Upper lobe of left lung (tissue), 6 donors: ENCODE data around the gene MPDZ. TPM values are rescaled to one million over a fixed set of nuclear protein-coding genes. Genes with fewer than 3 reads are reported as not detected.

Experiments
- ATAC-seq, 2 donors: fragments of 200-7000 bp; cut with Tn5 transposase; one replicate each; pipeline ENCODE4 v1.9.1; 2022; ENCODE audit warnings: mild to moderate bottlenecking in 2 of 2, moderate library complexity in 2 of 2; ENCODE audit not compliant: low FRiP score in 2 of 2
- DNase-seq, 2 donors: peaks; one replicate each; pipeline ENCODE4 v3.0.0-alpha.2; 2019 to 2020
- H3K27ac ChIP-seq, 4 donors: fragments of 200-600 bp; sonication (generic); one replicate each; pipeline ENCODE4 v1.5.1; 2016 to 2019
- H3K27me3 ChIP-seq, 4 donors: fragments of 200-600 bp; sonication (generic); one replicate each; pipeline ENCODE4 v1.5.1; 2017 to 2019
- H3K36me3 ChIP-seq, 4 donors: fragments of 200-600 bp; sonication (generic); one replicate each; pipeline ENCODE4 v1.5.1; 2016 to 2019
- H3K4me1 ChIP-seq, 4 donors: fragments of 200-600 bp; sonication (generic); one replicate each; pipeline ENCODE4 v1.5.1; 2018 to 2019
- H3K4me3 ChIP-seq, 4 donors: fragments of 200-600 bp; sonication (generic); one replicate each; pipeline ENCODE4 v1.5.1; 2017 to 2019; ENCODE audit warnings: mild to moderate bottlenecking in 2 of 4, moderate library complexity in 1 of 4
- H3K9me3 ChIP-seq, 4 donors: fragments of 200-600 bp; sonication (generic); one replicate each; pipeline ENCODE4 v1.5.1; 2018 to 2019
- CTCF ChIP-seq, 6 experiments: fragments of 450-650 bp in 4 of 6; fragments of 200-600 bp in 2 of 6; sonication (generic) in 2 of 6; IDR thresholded peaks; one replicate each; pipeline ENCODE4 v1.5.1; 2016 to 2019; ENCODE audit warnings: antibody characterized with exemption in 6 of 6
- EP300 ChIP-seq, 4 donors: sonication (generic); formaldehyde crosslinking; IDR thresholded peaks; one replicate each; pipeline ENCODE4 v1.5.1; 2017; ENCODE audit warnings: antibody characterized with exemption in 4 of 4, control low read depth in 2 of 4
- POLR2A ChIP-seq, 4 donors: fragments of 450-650 bp; IDR thresholded peaks; one replicate each; pipeline ENCODE4 v1.5.1; 2016 to 2017; ENCODE audit warnings: antibody characterized with exemption in 4 of 4, mild to moderate bottlenecking in 2 of 4
- POLR2AphosphoS5 ChIP-seq, 2 donors: sonication (generic); formaldehyde crosslinking; IDR thresholded peaks; one replicate each; pipeline ENCODE4 v1.5.1; 2017; ENCODE audit warnings: antibody characterized with exemption in 2 of 2
- WGBS, 2 donors: methylation state at CpG; one replicate each; pipeline ENCODE4 v1.1.5; 2017 to 2018; 5-methylcytosine and 5-hydroxymethylcytosine counted together
- total RNA-seq, 6 donors: library from RNA; depleted of rRNA in 4 of 6; stranded (reverse); fragments of >200 nt in 4 of 6; gene quantifications; one replicate each; pipeline versions ENCODE4 v1.1.0 to v1.2.1, GENCODE V29; 2016 to 2021
- donor health status: DM: no; HTN: no; CAD: no; lungs with moderate emphysema.
- donor health status: DM: no; HTN: yes; CAD: no; lungs with severe emphysema.

The MPDZ gene
- total RNA-seq, 6 donors from 2014 or later, result 13.6 to 49.2 (median 27.8) TPM

- Histone ChIP-seq H3K36me3 (no peaks in the 10 kb centered on the region), H3K27me3 (no peaks in the 10 kb centered on the region), H3K27ac (peak overlapping the region in 1 of 4 donors; percentile 42), H3K4me3 (no peak overlapping the region), H3K4me1 (peaks cover 0 to 20% (median 8%) of the 10 kb centered on the region in 4 donors), H3K9me3 (no peaks in the 10 kb centered on the region)
- WGBS, 2 donors, result 47 to 54% methylated on average over 2 of the region's 2 CpGs
- DNase-seq (no peak), ATAC-seq (peak in 1 of 2 donors; percentile 40)
- TF ChIP-seq POLR2A (IDR thresholded peaks at IDR 0.05), result no peak
These were observed 11.7 kb downstream of the MPDZ start for GRCh38 chr9:13267743-13268142.

GRCh38 chr9:13266167-13266566 is 13.3 kb downstream of the MPDZ start:
- WGBS, 2 donors, result 22 to 39% methylated on average over 2 of the region's 2 CpGs

GRCh38 chr9:13264788-13265187 is 14.7 kb downstream of the MPDZ start:
- ATAC-seq, result no peak
- H3K4me1 ChIP-seq, result peaks cover 0 to 18% (median 7%) of the 10 kb centered on the region in 4 donors
- no peak for TF ChIP-seq POLR2AphosphoS5 (IDR thresholded peaks at IDR 0.05)
- no peak for TF ChIP-seq EP300 (IDR thresholded peaks at IDR 0.05)
- no peak for TF ChIP-seq POLR2A (IDR thresholded peaks at IDR 0.05)
- TF ChIP-seq CTCF (IDR thresholded peaks at IDR 0.05), result no peak
- no peak overlapping the region for H3K27ac ChIP-seq
- DNase-seq, result no peak
- no peaks in the 10 kb centered on the region for H3K27me3 ChIP-seq
- H3K4me3 ChIP-seq, result no peak overlapping the region
- H3K36me3 ChIP-seq, result no peaks in the 10 kb centered on the region
- H3K9me3 ChIP-seq, result no peaks in the 10 kb centered on the region

More at GRCh38 chr9:13266167-13266566, 13.3 kb downstream of the MPDZ start:
- H3K9me3 ChIP-seq, result no peaks in the 10 kb centered on the region
- H3K4me1 ChIP-seq, result peaks cover 0 to 20% (median 8%) of the 10 kb centered on the region in 4 donors
- TF ChIP-seq POLR2A (IDR thresholded peaks at IDR 0.05) (no peak), POLR2AphosphoS5 (IDR thresholded peaks at IDR 0.05) (no peak), EP300 (IDR thresholded peaks at IDR 0.05) (no peak), CTCF (IDR thresholded peaks at IDR 0.05) (no peak)
- H3K36me3 ChIP-seq, result no peaks in the 10 kb centered on the region
- DNase-seq (no peak), ATAC-seq (peak in 1 of 2 donors; percentile 38)
- no peak overlapping the region for H3K4me3 ChIP-seq
- no peaks in the 10 kb centered on the region for H3K27me3 ChIP-seq
- H3K27ac ChIP-seq, result no peak overlapping the region

GRCh38 chr9:13263511-13263910 is 16.0 kb downstream of the MPDZ start:
- ATAC-seq, result no peak
- no peak for TF ChIP-seq POLR2A (IDR thresholded peaks at IDR 0.05)
- TF ChIP-seq CTCF (IDR thresholded peaks at IDR 0.05), result no peak
- TF ChIP-seq POLR2AphosphoS5 (IDR thresholded peaks at IDR 0.05), result no peak
- no peak for TF ChIP-seq EP300 (IDR thresholded peaks at IDR 0.05)
- Histone ChIP-seq H3K27ac (no peak overlapping the region), H3K9me3 (no peaks in the 10 kb centered on the region), H3K27me3 (no peaks in the 10 kb centered on the region), H3K4me3 (no peak overlapping the region), H3K4me1 (peaks cover 0 to 10% (median 2%) of the 10 kb centered on the region in 4 donors), H3K36me3 (no peaks in the 10 kb centered on the region)
- no peak for DNase-seq
- WGBS, 2 donors, result 60 to 65% methylated on average over 2 of the region's 2 CpGs

- no peak overlapping the region for H3K4me3 ChIP-seq
- DNase-seq (no peak), ATAC-seq (no peak)
- H3K9me3 ChIP-seq, result no peaks in the 10 kb centered on the region
- H3K27me3 ChIP-seq, result no peaks in the 10 kb centered on the region
- no peak for TF ChIP-seq POLR2A (IDR thresholded peaks at IDR 0.05)
- H3K36me3 ChIP-seq, result no peaks in the 10 kb centered on the region
- no peaks in the 10 kb centered on the region for H3K4me1 ChIP-seq
- WGBS, 2 donors, result 64 to 70% methylated on average over 4 of the region's 4 CpGs
- H3K27ac ChIP-seq, result no peak overlapping the region
These were observed 26.6 kb downstream of the MPDZ start for GRCh38 chr9:13252852-13253251.

- DNase-seq (no peak), ATAC-seq (no peak)
- H3K9me3 ChIP-seq, result no peaks in the 10 kb centered on the region
- no peaks in the 10 kb centered on the region for H3K4me1 ChIP-seq
- TF ChIP-seq POLR2A (IDR thresholded peaks at IDR 0.05) (no peak), CTCF (IDR thresholded peaks at IDR 0.05) (no peak), POLR2AphosphoS5 (IDR thresholded peaks at IDR 0.05) (no peak), EP300 (IDR thresholded peaks at IDR 0.05) (no peak)
- no peaks in the 10 kb centered on the region for H3K27me3 ChIP-seq
- H3K36me3 ChIP-seq, result peaks cover 0 to 9% (median 0%) of the 10 kb centered on the region in 4 donors
- no peak overlapping the region for H3K4me3 ChIP-seq
- WGBS, 2 donors, result 73% methylated on average over 3 of the region's 3 CpGs
- H3K27ac ChIP-seq, result no peak overlapping the region
These were observed 35.3 kb downstream of the MPDZ start for GRCh38 chr9:13244181-13244580.
